ENCODE measurements around the gene NME7. TPM values are rescaled to one million over a fixed set of nuclear protein-coding genes. Genes with fewer than 3 reads are reported as not detected.

NME7 gene
- total RNA-seq, 1 experiment from 2014 or later, result 13.8 TPM

GRCh38 chr1:169106921-169107602 is 260.5 kb downstream of the NME7 start (continued):
- TF ChIP-seq ZNF281 (CRISPR knock-in tag; IDR thresholded peaks at IDR 0.05), result no peak

GRCh38 chr1:169106095-169106920 is 261.3 kb downstream of the NME7 start, which contains the start of gene ATP1B1:
Gene ATP1B1 (plus strand): TSS chr1:169106690. CDS start chr1:169106830, 140 bp downstream.
- ATAC-seq, result peak; percentile 87
- DNase-seq (ENCODE audit: low spot score), result peak; percentile 93
- CTCF ChIA-PET, result interaction anchor here (0.8 to 2.1 kb wide), 3 partner anchors 10 to 503 kb away, joined by 3 to 10 read pairs (median 5); no protein-coding TSS in a partner anchor
- Mint-ChIP-seq H3K4me3 (peak within 1 kb of the TSS; percentile 89), H3K27me3 (ENCODE audit: low read depth) (no peaks in the 10 kb centered on the region; the same call in none of the 2 replicates), H3K36me3 (no peaks in the 10 kb centered on the region), H3K9me3 (no peaks in the 10 kb centered on the region), H3K27ac (peak within 1 kb of the TSS; percentile 82), H3K4me1 (peaks cover 44% of the 10 kb centered on the region)
- POLR2A ChIA-PET, result interaction anchor here (0.6 to 1.6 kb wide), 4 partner anchors 242 to 503 kb away, joined by 3 read pairs; no protein-coding TSS in a partner anchor
- peak; percentile 89 for TF ChIP-seq ZNF263 (CRISPR knock-in tag; IDR thresholded peaks at IDR 0.05; ENCODE audit: low read depth)
- no peak for TF ChIP-seq ERG (CRISPR knock-in tag; IDR thresholded peaks at IDR 0.05)
- TF ChIP-seq SP1 (CRISPR knock-in tag; conservative IDR thresholded peaks at IDR 0.05), result peak; percentile 11; the same call in 1 of the 2 replicates
- peak; percentile 9; the same call in 1 of the 2 replicates for TF ChIP-seq ZNF281 (CRISPR knock-in tag; IDR thresholded peaks at IDR 0.05)
- peak; percentile 34; the same call in 1 of the 2 replicates for TF ChIP-seq NR3C1 (CRISPR knock-in tag; conservative IDR thresholded peaks at IDR 0.05; ENCODE audit: low read depth)
- peak; percentile 59 for TF ChIP-seq CTCF (IDR thresholded peaks at IDR 0.05)
- 0 out of 2 replicates have a peak, but pooled peaks have one; percentile 27 for TF ChIP-seq ZNF232 (CRISPR knock-in tag; IDR thresholded peaks at IDR 0.05)
- TF ChIP-seq ARID4B (CRISPR knock-in tag; IDR thresholded peaks at IDR 0.05; ENCODE audit: borderline replicate concordance), result 0 out of 2 replicates have a peak, but pooled peaks have one; percentile 62
- TF ChIP-seq TP53 (CRISPR knock-in tag; IDR thresholded peaks at IDR 0.05), result peak; percentile 26; the same call in 1 of the 2 replicates
- peak; percentile 62; the same call in 1 of the 2 replicates for TF ChIP-seq KAT7 (CRISPR knock-in tag; IDR thresholded peaks at IDR 0.05; ENCODE audit: borderline replicate concordance)
- TF ChIP-seq NFYB (CRISPR knock-in tag; conservative IDR thresholded peaks at IDR 0.05; ENCODE audit: low read depth), result peak; percentile 50
- no peak for TF ChIP-seq OVOL2 (CRISPR knock-in tag; IDR thresholded peaks at IDR 0.05; ENCODE audit: borderline replicate concordance)
- no peak for TF ChIP-seq ZNF317 (CRISPR knock-in tag; IDR thresholded peaks at IDR 0.05; ENCODE audit: borderline replicate concordance, low read depth)
- TF ChIP-seq ESRRA (CRISPR knock-in tag; IDR thresholded peaks at IDR 0.05; ENCODE audit: borderline replicate concordance), result peak; percentile 12; the same call in 1 of the 2 replicates

Data from WTC11 (cell line).